Endodermal cell (in vitro differentiated cells): ENCODE results near the gene SFR1. TPM values are rescaled to one million over a fixed set of nuclear protein-coding genes. Genes with fewer than 3 reads are reported as not detected.

ENCODE experiments used
- total RNA-seq, 2 donors: library from RNA; stranded (reverse); fragmentation: NEBNext Ultra II Directional in 1 of 2; extraction: Animal tissue kit (Norgen Biotek cat#: 25700) in 1 of 2; gene quantifications; 2 replicates in 1 of 2; 3 replicates in 1 of 2; pipeline ENCODE4 v1.2.1, GENCODE V29; 2021

The SFR1 gene
- total RNA-seq, 2 donors from 2014 or later: 9.2 to 12.0 TPM

Other genes with a start within 250 kb of the SFR1 start
- 10 to 100 TPM; 13.5 to 19.9 TPM for gene STN1, start 204.0 kb upstream of the SFR1 start, total RNA-seq
- gene SLK, start 155.0 kb upstream of the SFR1 start, total RNA-seq: 10 to 100 TPM; 23.4 to 32.9 TPM
- 1 to 10 TPM; 1.1 to 2.3 TPM for gene COL17A1, start 36.3 kb upstream of the SFR1 start, total RNA-seq
- 1 to 10 TPM; 2.6 to 4.1 TPM for gene CFAP43, start 110.2 kb downstream of the SFR1 start, total RNA-seq
- 100 to 1,000 TPM; 208 to 223 TPM for gene GSTO1, start 132.7 kb downstream of the SFR1 start, total RNA-seq
- gene GSTO2, start 147.0 kb downstream of the SFR1 start, total RNA-seq: 10 to 100 TPM; 17.8 to 18.8 TPM
- 10 to 100 TPM in 1 of 2 donors, 1 to 10 TPM in 1; 9.1 to 11.0 TPM for gene ITPRIP, start 216.3 kb downstream of the SFR1 start, total RNA-seq
- gene CFAP58, start 231.7 kb downstream of the SFR1 start, total RNA-seq: under 1 TPM; 0.68 to 0.97 TPM